Hepatocyte (in vitro differentiated cells): ENCODE data around the gene SLC12A4. TPM values are rescaled to one million over a fixed set of nuclear protein-coding genes. Genes with fewer than 3 reads are reported as not detected.

Experiments used
- DNase-seq: peaks from one replicate; pipeline ENCODE4 v3.0.0-alpha.2; 2016; ENCODE audit warnings: low spot score
- H2AFZ ChIP-seq: fragments of 200-600 bp; sonication (generic); 2 replicates; pipeline ENCODE4 v1.6.0; 2016; ENCODE audit warnings: antibody characterized with exemption, mild to moderate bottlenecking
- H3K27ac ChIP-seq: fragments of 200-600 bp; sonication (generic); 2 replicates; pipeline ENCODE4 v1.5.1; 2016; ENCODE audit warnings: mild to moderate bottlenecking
- H3K27me3 ChIP-seq: fragments of 200-600 bp; sonication (generic); 2 replicates; pipeline ENCODE4 v1.6.1; 2016
- H3K36me3 ChIP-seq: fragments of 200-600 bp; sonication (generic); replicated peaks from 2 replicates; pipeline ENCODE4 v1.5.1; 2016; ENCODE audit warnings: low read depth; ENCODE audit not compliant: insufficient read depth
- H3K4me1 ChIP-seq: fragments of 200-600 bp; sonication (generic); 2 replicates; pipeline ENCODE4 v1.5.1; 2016; ENCODE audit warnings: mild to moderate bottlenecking, moderate library complexity; ENCODE audit not compliant: insufficient read depth
- H3K4me2 ChIP-seq: fragments of 200-600 bp; sonication (generic); 2 replicates; pipeline ENCODE4 v1.6.0; 2016
- H3K4me3 ChIP-seq: fragments of 200-600 bp; sonication (generic); 2 replicates; pipeline ENCODE4 v1.5.1; 2016; ENCODE audit warnings: mild to moderate bottlenecking
- H3K79me2 ChIP-seq: fragments of 200-600 bp; sonication (generic); 2 replicates; pipeline ENCODE4 v1.6.0; 2017; ENCODE audit warnings: mild to moderate bottlenecking
- H3K9me2 ChIP-seq: fragments of 200-600 bp; sonication (generic); replicated peaks from 2 replicates; pipeline ENCODE4 v1.6.0; 2017; ENCODE audit warnings: mild to moderate bottlenecking; ENCODE audit not compliant: insufficient read depth
- H3K9me3 ChIP-seq: fragments of 200-600 bp; sonication (generic); 2 replicates; pipeline ENCODE4 v1.5.1; 2016; ENCODE audit warnings: low read depth, mild to moderate bottlenecking
- H4K20me1 ChIP-seq: fragments of 200-600 bp; sonication (generic); 2 replicates; pipeline ENCODE4 v1.6.0; 2016; ENCODE audit warnings: mild to moderate bottlenecking; ENCODE audit not compliant: insufficient read depth, poor library complexity, severe bottlenecking
- EZH2 ChIP-seq: fragments of 200-600 bp; sonication (generic); IDR thresholded peaks from 2 replicates; pipeline ENCODE4 v1.6.1; 2016; ENCODE audit warnings: antibody characterized with exemption, mild to moderate bottlenecking, borderline replicate concordance
- EZH2phosphoT487 ChIP-seq: fragments of 200-600 bp; sonication (generic); IDR thresholded peaks from one replicate; pipeline ENCODE4 v1.6.1; 2018; ENCODE audit warnings: antibody characterized with exemption, mild to moderate bottlenecking, low read depth, moderate library complexity; ENCODE audit not compliant: unreplicated experiment, severe bottlenecking
- WGBS: methylation state at CpG from one replicate; pipeline ENCODE4 v1.1.6; 2016; ENCODE audit warnings: low lambda C conversion rate; ENCODE audit errors: missing lambda C conversion rate; 5-methylcytosine and 5-hydroxymethylcytosine counted together
- polyA plus RNA-seq: library from polyadenylated mRNA; unstranded; fragments of >200 nt; fragmentation: Nextera tagmentation; extraction: Ambion mirVana; gene quantifications from 2 replicates; pipeline ENCODE4 v1.2.1, GENCODE V29; 2016
- total RNA-seq: library from RNA; depleted of rRNA; stranded (reverse); fragments of >200 nt; gene quantifications from 2 replicates; pipeline ENCODE4 v1.2.3, GENCODE V29; 2014
- TF ChIP-seq, protein P1 (sequence below): fragments of 200-600 bp; sonication (generic); IDR thresholded peaks from 2 replicates; pipeline ENCODE4 v1.5.1; 2016; ENCODE audit warnings: antibody characterized with exemption, mild to moderate bottlenecking; ENCODE audit not compliant: poor library complexity

Gene SLC12A4
- total and polyA plus RNA-seq, 2 experiments from 2014 or later: 55.2 to 63.9 TPM

DNA sequence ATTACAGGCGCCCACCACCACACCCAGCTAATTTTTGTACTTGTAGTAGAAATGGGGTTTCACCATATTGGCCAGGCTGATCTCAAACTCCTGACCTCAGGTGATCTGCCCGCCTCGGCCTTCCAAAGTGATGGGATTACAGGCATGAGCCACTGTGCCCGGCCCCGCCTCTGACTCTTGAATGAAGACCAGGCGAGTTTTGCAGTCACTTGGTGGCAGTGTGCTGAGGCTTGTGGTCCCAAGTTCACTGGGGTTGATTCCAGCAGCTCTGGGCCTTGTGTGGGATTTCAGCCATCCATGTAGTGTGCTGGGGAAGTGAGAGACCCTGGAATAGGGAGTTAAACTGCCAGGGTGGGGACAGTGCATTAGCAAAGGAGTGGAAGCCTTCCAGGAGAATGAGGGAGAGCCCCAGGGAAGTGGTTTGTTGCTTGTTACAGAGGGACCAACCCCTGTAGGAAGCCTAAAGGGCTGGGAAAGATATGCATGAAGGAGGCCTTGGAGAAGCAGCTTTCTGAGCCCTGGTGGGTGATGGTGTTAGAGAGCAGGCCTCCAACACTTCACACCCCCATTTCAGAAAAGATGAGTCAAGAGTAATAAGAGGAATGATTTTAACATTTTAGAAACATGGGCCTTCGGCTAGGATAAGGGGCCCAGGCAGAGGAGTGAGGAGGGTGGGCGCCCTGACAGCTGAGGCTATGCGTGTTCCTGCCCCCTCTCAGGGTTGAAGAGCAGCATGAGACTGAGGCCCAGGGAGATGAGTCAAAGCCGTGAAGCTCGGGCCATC lies 60.8 kb downstream of the SLC12A4 start:
- Histone ChIP-seq H3K36me3 (no peaks in the 10 kb centered on the region), H3K9me3 (no peaks in the 10 kb centered on the region), H3K9me2 (no peaks in the 10 kb centered on the region), H3K4me3 (no peak overlapping the region), H3K27ac (no peak overlapping the region), H3K4me2 (no peak overlapping the region), H3K79me2 (peaks cover 55% of the 10 kb centered on the region), H3K4me1 (no peaks in the 10 kb centered on the region), H2AFZ (no peak overlapping the region), H3K27me3 (no peaks in the 10 kb centered on the region), H4K20me1 (peaks cover 3% of the 10 kb centered on the region)
- WGBS: 89% methylated on average over 11 of the region's 11 CpGs
- no peak for TF ChIP-seq EZH2phosphoT487
- TF ChIP-seq EZH2: no peak
- TF ChIP-seq, protein P1, sequence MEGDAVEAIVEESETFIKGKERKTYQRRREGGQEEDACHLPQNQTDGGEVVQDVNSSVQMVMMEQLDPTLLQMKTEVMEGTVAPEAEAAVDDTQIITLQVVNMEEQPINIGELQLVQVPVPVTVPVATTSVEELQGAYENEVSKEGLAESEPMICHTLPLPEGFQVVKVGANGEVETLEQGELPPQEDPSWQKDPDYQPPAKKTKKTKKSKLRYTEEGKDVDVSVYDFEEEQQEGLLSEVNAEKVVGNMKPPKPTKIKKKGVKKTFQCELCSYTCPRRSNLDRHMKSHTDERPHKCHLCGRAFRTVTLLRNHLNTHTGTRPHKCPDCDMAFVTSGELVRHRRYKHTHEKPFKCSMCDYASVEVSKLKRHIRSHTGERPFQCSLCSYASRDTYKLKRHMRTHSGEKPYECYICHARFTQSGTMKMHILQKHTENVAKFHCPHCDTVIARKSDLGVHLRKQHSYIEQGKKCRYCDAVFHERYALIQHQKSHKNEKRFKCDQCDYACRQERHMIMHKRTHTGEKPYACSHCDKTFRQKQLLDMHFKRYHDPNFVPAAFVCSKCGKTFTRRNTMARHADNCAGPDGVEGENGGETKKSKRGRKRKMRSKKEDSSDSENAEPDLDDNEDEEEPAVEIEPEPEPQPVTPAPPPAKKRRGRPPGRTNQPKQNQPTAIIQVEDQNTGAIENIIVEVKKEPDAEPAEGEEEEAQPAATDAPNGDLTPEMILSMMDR: no peak
- DNase-seq: no peak

DNA sequence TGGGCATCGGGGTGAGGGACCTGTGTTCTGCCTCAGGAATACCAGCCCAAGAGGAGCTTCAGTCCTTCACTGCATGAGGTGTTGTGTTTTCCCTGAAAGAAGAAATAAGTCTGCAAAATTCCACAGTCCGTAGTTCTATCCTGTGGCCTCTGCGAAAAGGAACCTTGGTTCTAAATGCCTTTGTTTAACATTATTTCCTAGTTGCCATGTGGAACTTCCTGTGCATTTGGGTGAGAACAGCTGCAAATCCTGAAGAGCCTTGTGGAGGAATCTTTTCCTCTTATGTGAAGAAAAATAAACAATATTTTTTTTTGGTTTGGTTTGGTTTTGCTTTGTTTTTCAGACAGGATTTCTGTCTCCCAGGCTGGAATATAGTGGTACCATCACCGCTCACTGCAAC lies 65.6 kb downstream of the SLC12A4 start:
- no peak for TF ChIP-seq EZH2phosphoT487
- no peak for TF ChIP-seq EZH2
- TF ChIP-seq, protein P1: no peak
- H3K9me2 ChIP-seq: no peaks in the 10 kb centered on the region
- H3K4me1 ChIP-seq: no peaks in the 10 kb centered on the region
- H3K4me2 ChIP-seq: no peak overlapping the region
- H2AFZ ChIP-seq: no peak overlapping the region
- H3K79me2 ChIP-seq: peaks cover 84% of the 10 kb centered on the region
- H3K4me3 ChIP-seq: no peak overlapping the region
- DNase-seq: no peak
- 96% methylated on average over 4 of the region's 4 CpGs for WGBS
- no peaks in the 10 kb centered on the region for H3K36me3 ChIP-seq
- no peaks in the 10 kb centered on the region for H3K9me3 ChIP-seq
- no peaks in the 10 kb centered on the region for H3K27me3 ChIP-seq
- no peak overlapping the region for H3K27ac ChIP-seq
- peaks cover 38% of the 10 kb centered on the region for H4K20me1 ChIP-seq

DNA sequence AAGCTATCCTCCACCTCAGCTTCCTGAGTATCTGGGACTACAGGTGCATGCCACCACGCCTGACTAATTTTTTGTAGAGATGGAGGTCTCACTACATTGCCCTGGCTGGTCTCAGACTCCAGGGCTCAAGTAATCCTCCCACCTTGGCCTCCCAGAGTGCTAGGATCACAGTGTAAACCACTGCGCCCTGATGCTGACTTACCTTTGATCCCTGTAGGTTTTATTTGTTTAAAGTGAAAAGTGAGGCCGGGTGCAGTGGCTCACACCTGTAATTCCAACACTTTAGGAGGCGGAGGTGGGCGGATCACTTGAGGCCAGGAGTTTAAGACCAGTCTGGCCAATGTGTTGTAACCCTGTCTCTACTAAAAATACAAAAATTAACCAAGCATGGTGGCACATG lies 66.7 kb downstream of the SLC12A4 start:
- DNase-seq: no peak
- Histone ChIP-seq H3K79me2 (peaks cover 95% of the 10 kb centered on the region), H3K27me3 (no peaks in the 10 kb centered on the region), H4K20me1 (peaks cover 46% of the 10 kb centered on the region), H3K36me3 (no peaks in the 10 kb centered on the region), H3K4me1 (no peaks in the 10 kb centered on the region), H3K4me3 (no peak overlapping the region), H3K9me3 (no peaks in the 10 kb centered on the region), H2AFZ (no peak overlapping the region), H3K9me2 (no peaks in the 10 kb centered on the region), H3K4me2 (no peak overlapping the region), H3K27ac (no peak overlapping the region)
- TF ChIP-seq, protein P1: no peak
- TF ChIP-seq EZH2 (no peak), EZH2phosphoT487 (no peak)
- 75% methylated on average over 5 of the region's 5 CpGs for WGBS
